Ovary (tissue), 9 donors: Measurements from ENCODE around the gene TCAF2. TPM values are rescaled to one million over a fixed set of nuclear protein-coding genes. Genes with fewer than 3 reads are reported as not detected.
"Not testable (repeated sequence)": the region's sequence is repeated elsewhere in the genome, so short reads cannot be mapped to it uniquely, and the experiment has no call there.

ENCODE experiments used
- DNase-seq, 5 donors: peaks; one replicate each; pipeline ENCODE4 v3.0.0-alpha.2; 2019 to 2020
- H3K27ac ChIP-seq, 2 donors: fragments of 200-600 bp; one replicate each; pipeline versions ENCODE4 v1.5.1 to v1.8.0; 2019 to 2022
- H3K27me3 ChIP-seq: fragments of 200-600 bp; one replicate; pipeline ENCODE4 v1.8.0; 2022
- H3K36me3 ChIP-seq: fragments of 200-600 bp; sonication (generic); one replicate; pipeline ENCODE4 v1.5.1; 2019
- H3K4me1 ChIP-seq: one replicate; pipeline ENCODE4 v1.8.1; 2013; ENCODE audit warnings: mild to moderate bottlenecking, moderate library complexity; ENCODE audit not compliant: insufficient read depth
- H3K4me3 ChIP-seq: fragments of 200-600 bp; sonication (generic); one replicate; pipeline ENCODE4 v1.5.1; 2017
- H3K9me3 ChIP-seq, 2 donors: fragments of 200-600 bp in 1 of 2; sonication (generic) in 1 of 2; one replicate each; pipeline versions ENCODE4 v1.5.1 to v1.8.1; 2013 to 2019; ENCODE audit warnings: mild to moderate bottlenecking in 1 of 2, moderate library complexity in 1 of 2
- WGBS, 3 donors: extraction: QIAGEN DNeasy Blood & Tissue Kit in 1 of 3; methylation state at CpG; one replicate each; pipeline versions ENCODE4 v1.1.5 to v1.1.7; 2013 to 2017; 5-methylcytosine and 5-hydroxymethylcytosine counted together
- intact Hi-C, 4 donors: fragments of 100-400 bp; cut with DNase I; formaldehyde crosslinking; loops; one replicate each; pipeline versions ENCODE4 v1.11.0 to v1.15.1; 2022 to 2023
- polyA plus RNA-seq, 2 donors: library from polyadenylated mRNA; stranded (reverse); fragments of 200-250 nt in 1 of 2; fragments of 350-450 nt in 1 of 2; fragmentation: Illumina TruSeq in 1 of 2; extraction: RNeasy Lipid Tissue Mini Kit (QIAGEN cat#74804) in 1 of 2; gene quantifications; one replicate each; pipeline ENCODE4 v1.2.3, GENCODE V29; 2013 to 2014
- small RNA-seq: library from RNA; depleted of rRNA; stranded (forward); fragments of <200 nt; gene quantifications from one replicate; pipeline ENCODE3, GENCODE V24; 2016
- total RNA-seq, 7 donors: library from RNA; depleted of rRNA in 2 of 7; stranded (reverse); fragments of >200 nt in 2 of 7; fragmentation: NEBNext Ultra II Directional in 3 of 7; extraction: Animal tissue kit (Norgen Biotek cat#: 25700) in 3 of 7; gene quantifications; one replicate each; pipeline versions ENCODE4 v1.1.0 to v1.2.4, GENCODE V29; 2016 to 2023
- donor health status: DM: no; HTN: no; CAD: no; lungs with moderate emphysema.
- donor health status: DM: no; HTN: no; CAD: no.
- donor health status: Bipolar disorder and iron deficiency.
- donor health status: DM: yes; HTN: yes; CAD: no.
- donor health status: DM: no; HTN: no; CAD: no.
- donor health status: DM: yes; HTN: yes; CAD: no.

The TCAF2 gene
- total and polyA plus RNA-seq, 9 donors, result 1.0 to 3.2 (median 2.3) TPM

DNA sequence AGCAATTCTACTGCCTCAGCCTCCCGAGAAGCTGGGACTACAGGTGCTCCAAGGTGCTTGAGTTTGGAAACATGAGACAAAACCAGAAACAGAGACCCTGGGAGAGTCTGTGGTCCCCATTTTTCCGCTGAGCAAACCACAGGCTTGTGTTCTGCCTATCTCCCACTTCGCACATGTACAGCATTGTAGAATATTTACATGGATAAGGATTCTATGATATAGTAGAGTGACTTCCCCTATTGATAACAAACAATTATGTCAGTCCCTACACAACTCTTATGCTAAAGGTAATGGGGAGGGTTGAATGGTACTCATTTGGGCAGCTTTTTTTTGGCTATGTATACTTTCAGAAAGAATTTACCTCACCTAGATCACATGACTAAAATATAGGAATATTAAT, 29.1 kb downstream of the TCAF2 start:
- DNase-seq, H3K36me3 ChIP-seq, H3K27ac ChIP-seq, H3K27me3 ChIP-seq, H3K4me3 ChIP-seq, H3K9me3 ChIP-seq, H3K4me1 ChIP-seq, intact Hi-C loops: not testable (repeated sequence)
- WGBS, 3 donors, result 95% methylated on average over 2 of the region's 3 CpGs; no CpG with 5 or more reads in 2 of the 3 donors

DNA sequence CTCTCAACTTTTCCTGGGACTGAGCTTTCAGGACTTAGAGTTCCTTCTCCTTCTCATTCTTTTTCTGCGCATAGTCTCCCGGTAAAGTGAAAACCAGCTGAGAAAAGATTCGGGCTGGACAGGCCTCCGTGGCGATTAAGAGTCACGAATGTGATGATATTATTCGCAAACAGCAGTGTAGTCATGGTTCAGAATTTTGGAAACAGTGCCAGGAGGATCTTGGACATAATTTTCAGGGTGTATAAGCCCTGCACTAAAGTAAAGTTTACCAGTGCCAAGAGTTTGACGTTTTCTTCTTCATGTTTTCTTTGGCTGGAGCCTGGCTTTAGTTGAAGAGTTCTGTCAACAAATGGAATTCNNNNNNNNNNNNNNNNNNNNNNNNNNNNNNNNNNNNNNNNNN, 29.7 kb downstream of the TCAF2 start:
- H3K4me3 ChIP-seq, DNase-seq, H3K27me3 ChIP-seq, H3K27ac ChIP-seq, H3K36me3 ChIP-seq, H3K9me3 ChIP-seq, intact Hi-C loops, H3K4me1 ChIP-seq: not testable (repeated sequence)
- no CpG with 5 or more reads among the region's 8 CpGs for WGBS, 3 donors

Small RNA genes lying within 50 kb of the gene (small RNA-seq; reads per million reads assigned to genes)
- not detected for gene AC073264.2
- not detected for gene RNU6-162P

Other genes starting within 250 kb of the TCAF2 start
- 100 to 1,000 TPM in 5 of 7 donors, 10 to 100 TPM in 2; 44.2 to 282 (median 195) TPM for gene ZYX, start 239.6 kb upstream of the TCAF2 start, total RNA-seq
- gene ZYX, start 239.6 kb upstream of the TCAF2 start, polyA plus RNA-seq, result 100 to 1,000 TPM in 1 of 2 donors, 10 to 100 TPM in 1; 91.8 to 109 TPM
- gene EPHA1, start 212.1 kb upstream of the TCAF2 start, total RNA-seq, result 10 to 100 TPM in 1 of 7 donors, 1 to 10 TPM in 4, under 1 TPM in 1, not detected in 1; 0.40 to 21.3 (median 2.6) TPM
- gene EPHA1, start 212.1 kb upstream of the TCAF2 start, polyA plus RNA-seq, result under 1 TPM; 0.21 to 0.45 TPM
- gene TAS2R60, start 177.5 kb upstream of the TCAF2 start, total RNA-seq, result under 1 TPM in 1 of 7 donors, not detected in 6; 0.98 TPM
- gene TAS2R60, start 177.5 kb upstream of the TCAF2 start, polyA plus RNA-seq, result not detected
- gene TAS2R41, start 143.1 kb upstream of the TCAF2 start, total RNA-seq, result under 1 TPM in 1 of 7 donors, not detected in 6; 0.50 TPM
- not detected for gene TAS2R41, start 143.1 kb upstream of the TCAF2 start, polyA plus RNA-seq
- gene CTAGE15, start 49.2 kb upstream of the TCAF2 start, total RNA-seq, result 1 to 10 TPM in 1 of 7 donors, under 1 TPM in 3, not detected in 3; 0.30 to 1.8 (median 0.48) TPM
- gene CTAGE15, start 49.2 kb upstream of the TCAF2 start, polyA plus RNA-seq, result under 1 TPM in 1 of 2 donors, not detected in 1; 0.75 TPM
- gene CTAGE6, start 136.7 kb downstream of the TCAF2 start, total RNA-seq, result 1 to 10 TPM in 2 of 7 donors, under 1 TPM in 4, not detected in 1; 0.23 to 3.2 (median 0.41) TPM
- under 1 TPM; 0.08 to 0.13 TPM for gene CTAGE6, start 136.7 kb downstream of the TCAF2 start, polyA plus RNA-seq